ENCODE data around the gene CRIP2. TPM values are rescaled to one million over a fixed set of nuclear protein-coding genes. Genes with fewer than 3 reads are reported as not detected.

Gene CRIP2
- total RNA-seq, 3 donors from 2014 or later = 0.90 to 1.4 (median 0.91) TPM

GRCh38 chr14:105464501-105464900, 10.1 kb upstream of the CRIP2 start:
- H3K27me3 Mint-ChIP-seq (ENCODE audit: low read depth) = no peaks in the 10 kb centered on the region
- DNase-seq = no peak
- H3K4me3 Mint-ChIP-seq = no peak overlapping the region
- ATAC-seq = no peak
- no peaks in the 10 kb centered on the region for H3K9me3 Mint-ChIP-seq
- no peaks in the 10 kb centered on the region for H3K36me3 Mint-ChIP-seq (ENCODE audit: insufficient read depth)
- no peaks in the 10 kb centered on the region for H3K4me1 Mint-ChIP-seq (ENCODE audit: low read depth)

GRCh38 chr14:105465209-105466031, 9.2 kb upstream of the CRIP2 start:
- Mint-ChIP-seq H3K27me3 (ENCODE audit: low read depth) (no peaks in the 10 kb centered on the region), H3K4me3 (no peak overlapping the region), H3K36me3 (ENCODE audit: insufficient read depth) (no peaks in the 10 kb centered on the region), H3K4me1 (ENCODE audit: low read depth) (no peaks in the 10 kb centered on the region), H3K9me3 (no peaks in the 10 kb centered on the region)
- no peak for DNase-seq
- no peak for ATAC-seq

- ATAC-seq = no peak
- Mint-ChIP-seq H3K36me3 (ENCODE audit: insufficient read depth) (no peaks in the 10 kb centered on the region), H3K9me3 (no peaks in the 10 kb centered on the region), H3K27me3 (ENCODE audit: low read depth) (no peaks in the 10 kb centered on the region), H3K4me3 (no peak overlapping the region), H3K4me1 (ENCODE audit: low read depth) (no peaks in the 10 kb centered on the region)
- no peak for DNase-seq
Observed at GRCh38 chr14:105466531-105467248, 7.9 kb upstream of the CRIP2 start.

- no peak for ATAC-seq
- no peaks in the 10 kb centered on the region for H3K9me3 Mint-ChIP-seq
Observed at GRCh38 chr14:105467249-105467941, 7.2 kb upstream of the CRIP2 start.

GRCh38 chr14:105467942-105468471, 6.6 kb upstream of the CRIP2 start:
- Mint-ChIP-seq H3K4me1 (ENCODE audit: low read depth) (no peaks in the 10 kb centered on the region), H3K27me3 (ENCODE audit: low read depth) (no peaks in the 10 kb centered on the region), H3K4me3 (no peak overlapping the region), H3K36me3 (ENCODE audit: insufficient read depth) (no peaks in the 10 kb centered on the region), H3K9me3 (no peaks in the 10 kb centered on the region)
- ATAC-seq (no peak), DNase-seq (no peak)

More at GRCh38 chr14:105467249-105467941, 7.2 kb upstream of the CRIP2 start:
- no peak for DNase-seq
- no peaks in the 10 kb centered on the region for H3K27me3 Mint-ChIP-seq (ENCODE audit: low read depth)
- no peaks in the 10 kb centered on the region for H3K4me1 Mint-ChIP-seq (ENCODE audit: low read depth)
- no peaks in the 10 kb centered on the region for H3K36me3 Mint-ChIP-seq (ENCODE audit: insufficient read depth)
- no peak overlapping the region for H3K4me3 Mint-ChIP-seq

GRCh38 chr14:105468621-105469241, 5.9 kb upstream of the CRIP2 start:
- no peak for ATAC-seq
- Mint-ChIP-seq H3K36me3 (ENCODE audit: insufficient read depth) (no peaks in the 10 kb centered on the region), H3K27me3 (ENCODE audit: low read depth) (no peaks in the 10 kb centered on the region), H3K9me3 (no peaks in the 10 kb centered on the region), H3K4me3 (no peak overlapping the region), H3K4me1 (ENCODE audit: low read depth) (no peaks in the 10 kb centered on the region)
- DNase-seq = no peak

GRCh38 chr14:105469456-105470349, 4.9 kb upstream of the CRIP2 start:
- H3K4me1 Mint-ChIP-seq (ENCODE audit: low read depth) = no peaks in the 10 kb centered on the region
- H3K9me3 Mint-ChIP-seq = no peaks in the 10 kb centered on the region
- no peaks in the 10 kb centered on the region for H3K36me3 Mint-ChIP-seq (ENCODE audit: insufficient read depth)
- ATAC-seq (no peak), DNase-seq (no peak)
- H3K27me3 Mint-ChIP-seq (ENCODE audit: low read depth) = no peaks in the 10 kb centered on the region
- H3K4me3 Mint-ChIP-seq = no peak overlapping the region

- Mint-ChIP-seq H3K9me3 (no peaks in the 10 kb centered on the region), H3K27me3 (ENCODE audit: low read depth) (no peaks in the 10 kb centered on the region), H3K4me1 (ENCODE audit: low read depth) (no peaks in the 10 kb centered on the region), H3K36me3 (ENCODE audit: insufficient read depth) (no peaks in the 10 kb centered on the region), H3K4me3 (no peak overlapping the region)
- no peak for DNase-seq
- ATAC-seq = no peak
Observed at GRCh38 chr14:105470350-105471296, 4.0 kb upstream of the CRIP2 start.

GRCh38 chr14:105471297-105471821, 3.3 kb upstream of the CRIP2 start:
- no peaks in the 10 kb centered on the region for H3K9me3 Mint-ChIP-seq
- H3K27me3 Mint-ChIP-seq (ENCODE audit: low read depth) = no peaks in the 10 kb centered on the region
- ATAC-seq = no peak
- H3K4me3 Mint-ChIP-seq = no peak overlapping the region
- H3K4me1 Mint-ChIP-seq (ENCODE audit: low read depth) = peaks cover 6% of the 10 kb centered on the region
- no peaks in the 10 kb centered on the region for H3K36me3 Mint-ChIP-seq (ENCODE audit: insufficient read depth)
- no peak for DNase-seq

GRCh38 chr14:105471823-105472485, 2.7 kb upstream of the CRIP2 start:
- no peak for DNase-seq
- Mint-ChIP-seq H3K36me3 (ENCODE audit: insufficient read depth) (no peaks in the 10 kb centered on the region), H3K4me1 (ENCODE audit: low read depth) (peaks cover 10% of the 10 kb centered on the region), H3K27me3 (ENCODE audit: low read depth) (no peaks in the 10 kb centered on the region), H3K9me3 (no peaks in the 10 kb centered on the region), H3K4me3 (no peak overlapping the region)
- no peak for ATAC-seq

GRCh38 chr14:105472486-105472991, 2.1 kb upstream of the CRIP2 start:
- H3K27me3 Mint-ChIP-seq (ENCODE audit: low read depth) = no peaks in the 10 kb centered on the region
- ATAC-seq (no peak), DNase-seq (no peak)
- peaks cover 15% of the 10 kb centered on the region for H3K4me1 Mint-ChIP-seq (ENCODE audit: low read depth)
- H3K9me3 Mint-ChIP-seq = no peaks in the 10 kb centered on the region
- no peak overlapping the region for H3K4me3 Mint-ChIP-seq
- H3K36me3 Mint-ChIP-seq (ENCODE audit: insufficient read depth) = no peaks in the 10 kb centered on the region

Measured in activated T-cell treated with anti-CD3 and anti-CD28 coated beads, Interleukin-2, amount 50 U/mL, for 4 hours (primary cell).